ENCODE data around the gene OTOP3. TPM values are rescaled to one million over a fixed set of nuclear protein-coding genes. Genes with fewer than 3 reads are reported as not detected.

OTOP3 gene
- total and polyA plus RNA-seq, 2 experiments from 2014 or later: not detected

DNA sequence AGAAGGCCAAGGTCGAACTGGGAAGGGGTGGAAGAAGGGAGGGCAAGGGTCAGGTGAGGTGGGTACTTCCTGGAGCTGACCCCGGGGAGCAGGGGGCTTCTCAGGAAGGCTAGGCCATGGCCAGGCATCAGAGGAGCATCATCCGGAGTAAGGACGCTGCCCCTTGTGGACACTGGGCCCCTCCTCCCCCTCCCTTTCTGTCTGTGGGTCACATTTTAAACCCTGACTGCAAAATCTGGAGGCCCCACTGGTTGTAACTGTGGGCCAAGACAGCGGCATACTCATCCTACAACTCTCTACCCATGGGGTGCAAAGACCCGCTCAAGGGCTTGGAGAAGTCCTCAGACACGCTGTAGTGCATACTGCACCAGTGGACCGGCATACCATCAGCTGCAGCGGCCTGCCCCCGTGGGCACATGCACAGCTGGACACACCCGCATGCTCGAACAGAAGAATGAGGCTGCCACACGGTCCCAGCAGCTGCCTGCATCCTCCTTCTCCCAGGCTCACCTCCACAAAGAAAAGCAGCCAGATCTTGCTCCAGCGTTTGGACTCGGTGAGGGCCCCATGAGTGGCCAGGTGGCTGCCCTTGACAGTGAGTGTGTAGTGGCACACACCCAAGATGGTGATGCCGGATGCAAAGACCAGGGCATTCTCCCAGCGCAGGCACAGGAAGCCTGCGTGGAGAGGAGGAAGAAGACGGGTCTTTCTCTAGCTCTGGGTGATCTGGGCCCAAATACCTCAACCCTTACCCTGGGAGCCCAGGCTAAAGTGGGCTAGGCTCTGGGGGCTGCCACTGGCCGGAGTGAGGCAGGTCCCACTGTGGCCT is 43.5 kb upstream of the OTOP3 start:
- Histone ChIP-seq H3K36me3 (ENCODE audit: insufficient read depth) (no peaks in the 10 kb centered on the region), H3K27me3 (ENCODE audit: insufficient read depth) (peaks cover 61% of the 10 kb centered on the region), H4K20me1 (replicated peaks; ENCODE audit: insufficient read depth) (no peaks in the 10 kb centered on the region), H3K27ac (ENCODE audit: low read depth) (no peak overlapping the region), H2AFZ (0 out of 2 replicates have a peak overlapping the region, but pooled peaks have one; percentile 10), H3F3A (replicated peaks; ENCODE audit: low read depth) (no peaks in the 10 kb centered on the region), H3K4me2 (peak overlapping the region; percentile 92; the same call in 1 of the 2 replicates), H3K79me2 (replicated peaks; ENCODE audit: insufficient read depth) (no peaks in the 10 kb centered on the region), H3K9me2 (ENCODE audit: insufficient read depth) (no peaks in the 10 kb centered on the region), H3K4me3 (peak overlapping the region; percentile 76; the same call in 1 of the 2 replicates), H3K4me1 (ENCODE audit: insufficient read depth) (0 out of 2 replicates have a peak, but pooled peaks cover 3% of the 10 kb centered on the region)
- TF ChIP-seq, protein P1, sequence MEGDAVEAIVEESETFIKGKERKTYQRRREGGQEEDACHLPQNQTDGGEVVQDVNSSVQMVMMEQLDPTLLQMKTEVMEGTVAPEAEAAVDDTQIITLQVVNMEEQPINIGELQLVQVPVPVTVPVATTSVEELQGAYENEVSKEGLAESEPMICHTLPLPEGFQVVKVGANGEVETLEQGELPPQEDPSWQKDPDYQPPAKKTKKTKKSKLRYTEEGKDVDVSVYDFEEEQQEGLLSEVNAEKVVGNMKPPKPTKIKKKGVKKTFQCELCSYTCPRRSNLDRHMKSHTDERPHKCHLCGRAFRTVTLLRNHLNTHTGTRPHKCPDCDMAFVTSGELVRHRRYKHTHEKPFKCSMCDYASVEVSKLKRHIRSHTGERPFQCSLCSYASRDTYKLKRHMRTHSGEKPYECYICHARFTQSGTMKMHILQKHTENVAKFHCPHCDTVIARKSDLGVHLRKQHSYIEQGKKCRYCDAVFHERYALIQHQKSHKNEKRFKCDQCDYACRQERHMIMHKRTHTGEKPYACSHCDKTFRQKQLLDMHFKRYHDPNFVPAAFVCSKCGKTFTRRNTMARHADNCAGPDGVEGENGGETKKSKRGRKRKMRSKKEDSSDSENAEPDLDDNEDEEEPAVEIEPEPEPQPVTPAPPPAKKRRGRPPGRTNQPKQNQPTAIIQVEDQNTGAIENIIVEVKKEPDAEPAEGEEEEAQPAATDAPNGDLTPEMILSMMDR (conservative IDR thresholded peaks at IDR 0.05; ENCODE audit: low read depth in 2 of 2): 0 out of 4 replicates have a peak, but pooled peaks have one; percentile 12 to 14
- TF ChIP-seq EZH2phosphoT487 (IDR thresholded peaks at IDR 0.05; ENCODE audit: unreplicated experiment): no peak
- TF ChIP-seq, protein P2, sequence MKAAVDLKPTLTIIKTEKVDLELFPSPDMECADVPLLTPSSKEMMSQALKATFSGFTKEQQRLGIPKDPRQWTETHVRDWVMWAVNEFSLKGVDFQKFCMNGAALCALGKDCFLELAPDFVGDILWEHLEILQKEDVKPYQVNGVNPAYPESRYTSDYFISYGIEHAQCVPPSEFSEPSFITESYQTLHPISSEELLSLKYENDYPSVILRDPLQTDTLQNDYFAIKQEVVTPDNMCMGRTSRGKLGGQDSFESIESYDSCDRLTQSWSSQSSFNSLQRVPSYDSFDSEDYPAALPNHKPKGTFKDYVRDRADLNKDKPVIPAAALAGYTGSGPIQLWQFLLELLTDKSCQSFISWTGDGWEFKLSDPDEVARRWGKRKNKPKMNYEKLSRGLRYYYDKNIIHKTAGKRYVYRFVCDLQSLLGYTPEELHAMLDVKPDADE (IDR thresholded peaks at IDR 0.05): no peak
- peak overlapping the region; percentile 65 for H3K4me3 Mint-ChIP-seq
- H3K4me1 Mint-ChIP-seq: peaks cover 13% of the 10 kb centered on the region; the same call in 2 of the 3 replicates
- DNase-seq (ENCODE audit: low spot score) (no peak), ATAC-seq (no peak; the same call in 2 of the 3 replicates)
- no peaks in the 10 kb centered on the region for H3K36me3 Mint-ChIP-seq (ENCODE audit: low read depth)
- peaks cover 50% of the 10 kb centered on the region for H3K27me3 Mint-ChIP-seq (ENCODE audit: insufficient read depth, low read depth, poor library complexity)
- H3K9me3 Mint-ChIP-seq: no peaks in the 10 kb centered on the region
- H3K27ac Mint-ChIP-seq: no peak overlapping the region

DNA sequence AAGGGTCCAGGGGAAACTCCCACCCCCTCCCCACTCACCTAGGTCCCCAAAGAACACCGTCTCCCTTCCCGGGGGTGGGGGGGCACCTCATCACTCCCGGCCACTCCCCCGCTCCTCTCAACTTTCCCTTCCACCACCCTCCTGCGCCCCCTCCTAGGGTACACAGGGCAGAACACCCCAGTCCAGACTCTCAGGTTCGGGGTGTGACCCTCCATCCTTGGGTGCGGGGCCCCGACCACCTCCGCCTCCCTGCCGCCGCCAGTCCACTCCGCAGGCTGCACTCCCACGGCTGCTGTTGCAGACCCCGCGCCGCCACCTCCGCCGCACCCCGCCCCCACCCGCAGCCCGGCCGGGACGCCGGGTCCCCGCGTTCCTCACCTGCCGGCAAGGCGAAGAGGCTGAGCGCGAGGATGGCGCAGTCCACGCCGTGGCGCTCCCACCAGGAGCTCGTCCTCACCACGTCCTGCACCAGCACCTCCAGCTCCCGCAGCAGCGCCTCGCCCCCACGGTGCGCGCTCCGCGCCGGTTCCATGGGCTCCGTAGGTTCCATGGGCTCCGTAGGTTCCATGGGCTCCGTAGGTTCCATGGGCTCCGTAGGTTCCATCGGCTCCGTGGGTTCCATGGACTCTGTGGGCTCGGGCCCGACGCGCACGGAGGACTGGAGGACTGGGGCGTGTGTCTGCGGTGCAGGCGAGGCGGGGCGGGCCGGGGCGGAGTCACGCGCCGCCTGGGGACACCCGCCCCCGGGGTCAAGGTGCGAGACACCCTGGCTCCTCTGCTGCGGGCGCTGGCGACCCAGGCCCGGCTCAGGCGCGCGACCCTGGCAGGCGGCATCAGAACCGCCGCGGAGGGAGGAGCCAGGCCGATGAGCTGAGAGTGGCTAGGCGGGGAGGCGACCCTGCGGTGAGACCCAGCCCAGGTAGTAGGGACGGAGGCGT is 42.5 kb upstream of the OTOP3 start, which contains the start of gene FADS6:
FADS6 (minus strand) TSS at position 660 of the 938 bp plus-strand sequence; CDS start at position 622, 38 bp downstream.
- DNase-seq (ENCODE audit: low spot score) (peak; percentile 45), ATAC-seq (peak; percentile 79)
- Mint-ChIP-seq H3K9me3 (no peaks in the 10 kb centered on the region), H3K27me3 (ENCODE audit: insufficient read depth, low read depth, poor library complexity) (peaks cover 50% of the 10 kb centered on the region), H3K27ac (no peak within 1 kb of the TSS), H3K36me3 (ENCODE audit: low read depth) (no peaks in the 10 kb centered on the region), H3K4me3 (peak within 1 kb of the TSS; percentile 72), H3K4me1 (peaks cover 13% of the 10 kb centered on the region; the same call in 2 of the 3 replicates)
- H3K27me3 ChIP-seq (ENCODE audit: insufficient read depth): peaks cover 65% of the 10 kb centered on the region
- peak within 1 kb of the TSS; percentile 94 for H2AFZ ChIP-seq
- no peaks in the 10 kb centered on the region for H3K9me2 ChIP-seq (ENCODE audit: insufficient read depth)
- H3K4me1 ChIP-seq (ENCODE audit: insufficient read depth): 0 out of 2 replicates have a peak, but pooled peaks cover 3% of the 10 kb centered on the region
- peak within 1 kb of the TSS; percentile 92 for H3K4me2 ChIP-seq
- peak within 1 kb of the TSS; percentile 76 for H3K4me3 ChIP-seq
- H3K36me3 ChIP-seq (ENCODE audit: insufficient read depth): no peaks in the 10 kb centered on the region
- H3K79me2 ChIP-seq (replicated peaks; ENCODE audit: insufficient read depth): no peaks in the 10 kb centered on the region
- no peaks in the 10 kb centered on the region for H3F3A ChIP-seq (replicated peaks; ENCODE audit: low read depth)
- H3K27ac ChIP-seq (ENCODE audit: low read depth): no peak within 1 kb of the TSS
- no peaks in the 10 kb centered on the region for H4K20me1 ChIP-seq (replicated peaks; ENCODE audit: insufficient read depth)
- TF ChIP-seq, protein P3, sequence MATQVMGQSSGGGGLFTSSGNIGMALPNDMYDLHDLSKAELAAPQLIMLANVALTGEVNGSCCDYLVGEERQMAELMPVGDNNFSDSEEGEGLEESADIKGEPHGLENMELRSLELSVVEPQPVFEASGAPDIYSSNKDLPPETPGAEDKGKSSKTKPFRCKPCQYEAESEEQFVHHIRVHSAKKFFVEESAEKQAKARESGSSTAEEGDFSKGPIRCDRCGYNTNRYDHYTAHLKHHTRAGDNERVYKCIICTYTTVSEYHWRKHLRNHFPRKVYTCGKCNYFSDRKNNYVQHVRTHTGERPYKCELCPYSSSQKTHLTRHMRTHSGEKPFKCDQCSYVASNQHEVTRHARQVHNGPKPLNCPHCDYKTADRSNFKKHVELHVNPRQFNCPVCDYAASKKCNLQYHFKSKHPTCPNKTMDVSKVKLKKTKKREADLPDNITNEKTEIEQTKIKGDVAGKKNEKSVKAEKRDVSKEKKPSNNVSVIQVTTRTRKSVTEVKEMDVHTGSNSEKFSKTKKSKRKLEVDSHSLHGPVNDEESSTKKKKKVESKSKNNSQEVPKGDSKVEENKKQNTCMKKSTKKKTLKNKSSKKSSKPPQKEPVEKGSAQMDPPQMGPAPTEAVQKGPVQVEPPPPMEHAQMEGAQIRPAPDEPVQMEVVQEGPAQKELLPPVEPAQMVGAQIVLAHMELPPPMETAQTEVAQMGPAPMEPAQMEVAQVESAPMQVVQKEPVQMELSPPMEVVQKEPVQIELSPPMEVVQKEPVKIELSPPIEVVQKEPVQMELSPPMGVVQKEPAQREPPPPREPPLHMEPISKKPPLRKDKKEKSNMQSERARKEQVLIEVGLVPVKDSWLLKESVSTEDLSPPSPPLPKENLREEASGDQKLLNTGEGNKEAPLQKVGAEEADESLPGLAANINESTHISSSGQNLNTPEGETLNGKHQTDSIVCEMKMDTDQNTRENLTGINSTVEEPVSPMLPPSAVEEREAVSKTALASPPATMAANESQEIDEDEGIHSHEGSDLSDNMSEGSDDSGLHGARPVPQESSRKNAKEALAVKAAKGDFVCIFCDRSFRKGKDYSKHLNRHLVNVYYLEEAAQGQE (IDR thresholded peaks at IDR 0.05; ENCODE audit: unreplicated experiment): no peak
- no peak for TF ChIP-seq EZH2 (IDR thresholded peaks at IDR 0.05; ENCODE audit: low read depth, unreplicated experiment)
- no peak for TF ChIP-seq ZNF331 (CRISPR knock-in tag; IDR thresholded peaks at IDR 0.05; ENCODE audit: low read depth)
- no peak for TF ChIP-seq JUNB (IDR thresholded peaks at IDR 0.05; ENCODE audit: unreplicated experiment)
- TF ChIP-seq ZNF114 (CRISPR knock-in tag; IDR thresholded peaks at IDR 0.05): no peak
- TF ChIP-seq, protein P1 (conservative IDR thresholded peaks at IDR 0.05; ENCODE audit: low read depth in 2 of 2): no peak
- no peak for TF ChIP-seq POLR2AphosphoS5 (IDR thresholded peaks at IDR 0.05; ENCODE audit: low read depth)

All from GM23338 (cell line).